Lower lobe of right lung (tissue), 2 donors: ENCODE data around the gene FUBP3. TPM values are rescaled to one million over a fixed set of nuclear protein-coding genes. Genes with fewer than 3 reads are reported as not detected.

Source experiments
- ATAC-seq, 2 donors: fragments of 200-7000 bp; cut with Tn5 transposase; one replicate each; pipeline ENCODE4 v1.9.1; 2020 to 2022; ENCODE audit warnings: mild to moderate bottlenecking in 2 of 2, moderate library complexity in 2 of 2
- DNase-seq: peaks from one replicate; pipeline ENCODE4 v3.0.0-alpha.2; 2020
- H3K27ac ChIP-seq: fragments of 200-600 bp; one replicate; pipeline ENCODE4 v1.8.0; 2022
- H3K27me3 ChIP-seq: fragments of 200-600 bp; one replicate; pipeline ENCODE4 v1.8.0; 2022; ENCODE audit warnings: low read depth
- H3K36me3 ChIP-seq: fragments of 200-600 bp; one replicate; pipeline ENCODE4 v1.8.0; 2022; ENCODE audit warnings: mild to moderate bottlenecking
- H3K4me1 ChIP-seq: fragments of 200-600 bp; one replicate; pipeline ENCODE4 v1.8.0; 2022
- H3K4me3 ChIP-seq: fragments of 200-600 bp; one replicate; pipeline ENCODE4 v1.8.0; 2022; ENCODE audit warnings: mild to moderate bottlenecking
- H3K9me3 ChIP-seq: fragments of 200-600 bp; one replicate; pipeline ENCODE4 v1.8.0; 2022
- intact Hi-C: fragments of 100-400 bp; cut with DNase I; formaldehyde crosslinking; loops from one replicate; pipeline ENCODE4 v1.11.0; 2022
- total RNA-seq: library from RNA; stranded (reverse); fragmentation: NEBNext Ultra II Directional; extraction: Animal tissue kit (Norgen Biotek cat#: 25700); gene quantifications from one replicate; pipeline ENCODE4 v1.2.1, GENCODE V29; 2021
- TF ChIP-seq, protein P1 (sequence below): fragments of 200-600 bp; IDR thresholded peaks from one replicate; pipeline ENCODE4 v1.8.0; 2022; ENCODE audit warnings: antibody characterized with exemption, mild to moderate bottlenecking
- donor health status: DM: no; HTN: yes; CAD: no; lungs with severe emphysema.

FUBP3 gene
- total RNA-seq, 1 donor from 2014 or later: 46.8 TPM

DNA sequence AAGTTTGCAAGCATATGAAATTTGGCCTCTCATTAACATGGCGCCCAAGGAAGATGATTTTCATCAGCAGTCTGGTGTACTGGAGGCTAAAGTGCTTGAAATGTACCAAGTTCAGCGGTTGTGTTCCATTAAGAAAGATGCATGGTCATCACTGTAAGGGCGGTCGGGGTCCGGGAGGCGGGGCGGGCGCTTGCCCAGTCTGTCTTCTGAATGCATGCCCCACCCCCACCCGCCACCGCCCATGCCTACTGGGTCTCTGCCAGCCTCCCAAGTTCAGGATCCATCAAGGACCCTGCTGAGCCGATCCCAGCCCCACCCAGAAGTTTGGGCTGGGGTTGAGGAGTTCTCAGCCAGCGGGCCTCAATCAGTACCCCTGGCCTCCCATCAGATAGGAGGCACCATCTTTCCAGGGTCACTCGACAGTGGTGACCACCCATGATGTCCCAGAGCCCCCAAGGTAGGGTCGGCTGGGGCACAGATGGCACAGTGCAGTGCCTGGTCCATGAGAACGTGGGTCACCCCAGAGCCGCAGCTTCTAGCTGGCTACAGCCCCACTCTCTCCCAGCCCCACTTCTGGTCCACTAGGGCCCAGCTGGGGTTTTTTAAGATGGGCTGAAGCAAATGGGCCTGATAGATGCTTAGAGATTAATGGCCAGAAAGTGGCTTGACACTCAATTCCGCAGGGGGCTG lies 60.6 kb downstream of the FUBP3 start:
- Histone ChIP-seq H3K27ac (no peak overlapping the region), H3K27me3 (no peaks in the 10 kb centered on the region), H3K4me3 (no peak overlapping the region), H3K9me3 (no peaks in the 10 kb centered on the region), H3K36me3 (peaks cover 35% of the 10 kb centered on the region), H3K4me1 (no peaks in the 10 kb centered on the region)
- intact Hi-C loops: no loop called here
- TF ChIP-seq, protein P1, sequence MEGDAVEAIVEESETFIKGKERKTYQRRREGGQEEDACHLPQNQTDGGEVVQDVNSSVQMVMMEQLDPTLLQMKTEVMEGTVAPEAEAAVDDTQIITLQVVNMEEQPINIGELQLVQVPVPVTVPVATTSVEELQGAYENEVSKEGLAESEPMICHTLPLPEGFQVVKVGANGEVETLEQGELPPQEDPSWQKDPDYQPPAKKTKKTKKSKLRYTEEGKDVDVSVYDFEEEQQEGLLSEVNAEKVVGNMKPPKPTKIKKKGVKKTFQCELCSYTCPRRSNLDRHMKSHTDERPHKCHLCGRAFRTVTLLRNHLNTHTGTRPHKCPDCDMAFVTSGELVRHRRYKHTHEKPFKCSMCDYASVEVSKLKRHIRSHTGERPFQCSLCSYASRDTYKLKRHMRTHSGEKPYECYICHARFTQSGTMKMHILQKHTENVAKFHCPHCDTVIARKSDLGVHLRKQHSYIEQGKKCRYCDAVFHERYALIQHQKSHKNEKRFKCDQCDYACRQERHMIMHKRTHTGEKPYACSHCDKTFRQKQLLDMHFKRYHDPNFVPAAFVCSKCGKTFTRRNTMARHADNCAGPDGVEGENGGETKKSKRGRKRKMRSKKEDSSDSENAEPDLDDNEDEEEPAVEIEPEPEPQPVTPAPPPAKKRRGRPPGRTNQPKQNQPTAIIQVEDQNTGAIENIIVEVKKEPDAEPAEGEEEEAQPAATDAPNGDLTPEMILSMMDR: no peak
- DNase-seq (no peak), ATAC-seq (no peak)

DNA sequence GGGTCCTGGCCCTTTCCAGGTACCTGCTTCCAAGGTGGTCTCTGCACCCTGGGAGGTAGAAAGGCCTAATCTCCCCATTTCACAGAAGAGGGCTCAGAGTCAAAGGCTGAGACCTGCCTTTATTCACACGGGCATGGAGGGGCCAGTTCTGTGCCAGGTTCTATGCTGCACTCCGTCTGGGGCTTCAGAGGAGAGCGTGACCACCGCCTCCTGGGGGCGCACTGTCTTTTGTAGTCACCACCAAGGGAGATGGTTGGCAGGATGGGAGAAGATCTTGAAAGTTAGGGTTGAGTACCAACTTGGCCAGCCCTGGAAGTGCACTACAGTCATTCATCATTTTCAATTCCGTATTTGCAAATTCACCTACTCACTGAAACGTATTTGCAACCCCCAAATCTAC lies 61.3 kb downstream of the FUBP3 start:
- H3K27ac ChIP-seq: no peak overlapping the region
- H3K9me3 ChIP-seq: no peaks in the 10 kb centered on the region
- H3K4me3 ChIP-seq: no peak overlapping the region
- intact Hi-C loops: no loop called here
- TF ChIP-seq, protein P1: no peak
- peaks cover 28% of the 10 kb centered on the region for H3K36me3 ChIP-seq
- DNase-seq (no peak), ATAC-seq (peak in 1 of 2 donors; percentile 25)
- H3K4me1 ChIP-seq: no peaks in the 10 kb centered on the region
- H3K27me3 ChIP-seq: no peaks in the 10 kb centered on the region

DNA sequence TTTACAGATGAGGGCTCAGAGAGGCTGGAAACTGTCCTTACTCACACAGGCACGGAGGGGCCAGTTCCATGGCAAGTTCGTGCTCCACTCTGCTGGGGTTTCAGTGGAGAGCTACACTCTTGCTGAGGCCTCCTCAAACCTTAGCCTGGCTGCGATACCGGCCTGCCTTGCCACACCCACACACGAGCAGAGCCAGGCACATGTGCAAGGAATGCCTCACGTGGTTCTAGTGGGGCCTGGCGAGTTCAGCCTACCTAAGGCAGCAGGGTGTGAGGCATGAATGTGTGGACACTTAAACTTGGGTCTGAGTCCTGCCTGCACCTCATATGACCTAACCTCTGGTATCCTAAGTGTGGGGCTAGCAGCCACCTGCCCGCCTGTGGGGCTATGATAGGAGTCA lies 63.5 kb downstream of the FUBP3 start:
- Histone ChIP-seq H3K4me3 (no peak overlapping the region), H3K27ac (no peak overlapping the region), H3K36me3 (peaks cover 9% of the 10 kb centered on the region), H3K4me1 (no peaks in the 10 kb centered on the region), H3K9me3 (no peaks in the 10 kb centered on the region), H3K27me3 (no peaks in the 10 kb centered on the region)
- TF ChIP-seq, protein P1: no peak
- ATAC-seq (no peak), DNase-seq (no peak)
- intact Hi-C loops: no loop called here

DNA sequence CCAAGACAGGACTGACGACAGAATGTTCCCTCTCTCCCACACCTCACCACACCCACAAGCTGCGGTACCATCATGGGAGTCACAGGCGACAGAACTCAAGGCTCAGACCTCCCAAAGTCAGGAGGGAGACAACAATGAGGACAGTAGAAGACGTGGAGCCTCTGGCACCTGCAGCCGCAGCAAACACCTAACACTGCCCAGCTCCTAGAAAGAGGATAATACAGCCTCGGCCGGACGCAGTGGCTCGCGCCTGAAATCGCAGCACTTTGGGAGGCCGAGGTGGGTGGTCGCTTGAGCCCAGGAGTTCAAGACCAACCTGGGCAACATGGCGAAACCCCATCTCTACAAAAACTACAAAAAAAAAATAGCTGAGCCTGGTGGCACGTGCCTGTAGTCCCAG lies 71.8 kb downstream of the FUBP3 start:
- peaks cover 15% of the 10 kb centered on the region for H3K27me3 ChIP-seq
- no peaks in the 10 kb centered on the region for H3K4me1 ChIP-seq
- H3K9me3 ChIP-seq: no peaks in the 10 kb centered on the region
- no peak overlapping the region for H3K4me3 ChIP-seq
- no peak overlapping the region for H3K27ac ChIP-seq
- TF ChIP-seq, protein P1: no peak
- H3K36me3 ChIP-seq: no peaks in the 10 kb centered on the region
- DNase-seq (no peak), ATAC-seq (no peak)
- intact Hi-C loops: no loop called here

DNA sequence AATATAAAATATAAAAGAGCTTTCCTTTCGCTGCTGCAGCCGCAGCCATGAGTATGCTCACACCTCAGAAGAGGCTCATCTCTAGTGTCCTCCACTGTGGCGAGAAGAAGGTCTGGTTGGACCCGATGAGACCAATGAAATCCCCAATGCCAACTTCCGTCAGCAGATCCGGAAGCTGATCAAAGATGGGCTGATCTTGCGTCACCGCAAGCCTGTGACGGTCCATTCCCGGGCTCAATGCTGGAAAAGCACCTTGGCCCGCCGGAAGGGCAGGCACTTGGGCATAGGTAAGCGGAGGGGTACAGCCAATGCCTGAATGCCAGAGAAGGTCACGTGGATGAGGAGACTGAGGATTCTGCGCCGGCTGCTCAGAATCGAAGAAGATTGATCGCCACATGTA lies 72.4 kb downstream of the FUBP3 start:
- Histone ChIP-seq H3K4me3 (no peak overlapping the region), H3K27ac (no peak overlapping the region), H3K4me1 (no peaks in the 10 kb centered on the region), H3K36me3 (no peaks in the 10 kb centered on the region), H3K27me3 (peaks cover 20% of the 10 kb centered on the region), H3K9me3 (no peaks in the 10 kb centered on the region)
- no peak for ATAC-seq
- intact Hi-C loops: no loop called here
- DNase-seq: no peak
- TF ChIP-seq, protein P1: no peak
